Brain microvascular endothelial cell (primary cell): ENCODE results near the gene MSL1.
A peak's percentile ranks its signal among the peaks of the same experiment; 100 is the strongest.

Source experiments
- DNase-seq: peaks from one replicate; pipeline ENCODE4 v3.0.0-alpha.2; 2020
- H3K27ac ChIP-seq: fragments of 250-450 bp; sonication (Bioruptor Pico); 2 replicates; pipeline ENCODE4 v1.5.1; 2020; ENCODE audit warnings: mild to moderate bottlenecking, moderate library complexity
- H3K27me3 ChIP-seq: fragments of 250-450 bp; sonication (Bioruptor Pico); replicated peaks from 2 replicates; pipeline ENCODE4 v1.5.1; 2020; ENCODE audit warnings: mild to moderate bottlenecking
- H3K36me3 ChIP-seq: fragments of 250-450 bp; sonication (Bioruptor Pico); replicated peaks from 2 replicates; pipeline ENCODE4 v1.5.1; 2020; ENCODE audit warnings: mild to moderate bottlenecking
- H3K4me3 ChIP-seq: 2 replicates; pipeline ENCODE4 v1.5.1; 2011; ENCODE audit warnings: low read depth, mild to moderate bottlenecking, control low read depth, low read length, moderate library complexity
- in situ Hi-C: cut with HindIII; loops from 2 replicates; pipeline ENCODE4 v1.10.0; 2017; ENCODE audit warnings: low sequenced_read_pairs, low pct_ligation_motif_present
- TF ChIP-seq, protein P1 (sequence below): IDR thresholded peaks from 2 replicates; pipeline ENCODE4 v1.5.1; 2011; ENCODE audit warnings: low read depth, mild to moderate bottlenecking, moderate library complexity, low read length, control low read depth, inconsistent platforms; ENCODE audit errors: missing control alignments

MSL1 gene

DNA sequence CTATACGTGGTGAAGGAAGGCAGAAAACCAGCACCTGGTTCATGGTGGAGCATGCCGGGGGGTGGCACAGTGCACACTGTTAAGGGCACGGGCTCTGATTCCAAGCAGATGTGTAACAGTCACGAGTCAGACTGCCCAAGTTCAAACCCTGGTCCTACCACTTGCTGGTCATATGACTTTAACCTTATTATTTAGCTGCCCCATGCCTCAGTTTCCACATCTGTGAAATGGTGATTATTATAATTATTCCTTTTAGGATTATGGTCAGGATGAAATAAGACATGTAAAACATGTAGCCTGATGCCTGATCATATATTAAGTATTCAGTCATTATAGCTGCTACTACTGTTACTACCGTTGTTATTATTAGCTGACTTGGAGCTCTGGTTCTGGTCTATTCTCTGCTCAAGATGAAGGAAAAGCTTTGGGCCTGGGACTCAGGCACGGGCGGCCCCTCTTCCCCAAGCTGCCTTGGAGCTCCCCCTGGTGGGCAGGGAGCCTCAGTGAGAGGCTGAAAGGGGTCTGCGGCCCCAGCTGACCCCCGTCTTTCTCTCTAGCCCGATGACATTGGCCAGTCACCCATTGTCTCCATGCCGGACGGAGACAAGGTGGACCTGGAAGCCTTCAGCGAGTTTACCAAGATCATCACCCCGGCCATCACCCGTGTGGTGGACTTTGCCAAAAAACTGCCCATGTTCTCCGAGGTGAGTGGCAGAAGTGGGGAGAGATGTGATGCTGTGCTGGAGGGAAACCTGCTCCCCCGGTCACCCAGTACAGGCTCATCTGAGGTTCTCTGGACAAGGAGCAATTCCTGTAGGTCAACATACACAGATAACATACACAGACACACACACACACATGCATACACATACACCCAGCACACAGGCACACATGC is 35.4 kb upstream of the MSL1 start:
- in situ Hi-C loops = no loop called here
- H3K36me3 ChIP-seq = peaks cover 27% of the 10 kb centered on the region
- no peak for DNase-seq

DNA sequence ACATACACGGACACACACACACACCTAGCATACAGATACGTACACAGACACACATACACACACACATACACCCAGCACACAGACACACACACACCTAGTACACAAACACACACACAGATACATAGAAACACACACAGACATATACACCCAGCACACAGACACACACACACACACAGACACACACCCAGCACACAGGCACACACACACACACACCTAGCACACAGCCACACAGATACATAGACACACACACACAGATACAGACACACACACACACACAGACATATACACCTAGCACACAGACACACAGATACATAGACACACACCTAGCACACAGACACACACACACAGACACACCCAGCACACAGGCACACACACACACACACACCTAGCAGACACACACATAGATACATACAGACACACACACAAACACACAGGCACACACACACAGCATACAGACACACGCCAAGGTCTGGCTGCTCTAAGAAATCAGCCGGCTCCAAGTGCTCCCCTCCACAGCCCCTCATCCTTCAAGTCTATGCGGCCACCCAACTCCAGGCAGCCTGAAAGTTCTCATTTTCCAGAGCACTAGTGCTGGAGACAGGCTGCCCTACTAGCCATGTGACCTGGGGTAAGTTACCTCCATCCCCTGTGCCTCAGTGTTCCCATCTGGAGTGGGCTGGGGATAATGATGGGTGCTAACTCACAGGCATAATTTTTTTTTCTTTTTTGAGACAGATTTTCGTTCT is 34.5 kb upstream of the MSL1 start:
- Histone ChIP-seq H3K4me3 (no peak overlapping the region), H3K27ac (no peak overlapping the region), H3K36me3 (peaks cover 27% of the 10 kb centered on the region), H3K27me3 (no peaks in the 10 kb centered on the region)
- in situ Hi-C loops = no loop called here
- TF ChIP-seq, protein P1, sequence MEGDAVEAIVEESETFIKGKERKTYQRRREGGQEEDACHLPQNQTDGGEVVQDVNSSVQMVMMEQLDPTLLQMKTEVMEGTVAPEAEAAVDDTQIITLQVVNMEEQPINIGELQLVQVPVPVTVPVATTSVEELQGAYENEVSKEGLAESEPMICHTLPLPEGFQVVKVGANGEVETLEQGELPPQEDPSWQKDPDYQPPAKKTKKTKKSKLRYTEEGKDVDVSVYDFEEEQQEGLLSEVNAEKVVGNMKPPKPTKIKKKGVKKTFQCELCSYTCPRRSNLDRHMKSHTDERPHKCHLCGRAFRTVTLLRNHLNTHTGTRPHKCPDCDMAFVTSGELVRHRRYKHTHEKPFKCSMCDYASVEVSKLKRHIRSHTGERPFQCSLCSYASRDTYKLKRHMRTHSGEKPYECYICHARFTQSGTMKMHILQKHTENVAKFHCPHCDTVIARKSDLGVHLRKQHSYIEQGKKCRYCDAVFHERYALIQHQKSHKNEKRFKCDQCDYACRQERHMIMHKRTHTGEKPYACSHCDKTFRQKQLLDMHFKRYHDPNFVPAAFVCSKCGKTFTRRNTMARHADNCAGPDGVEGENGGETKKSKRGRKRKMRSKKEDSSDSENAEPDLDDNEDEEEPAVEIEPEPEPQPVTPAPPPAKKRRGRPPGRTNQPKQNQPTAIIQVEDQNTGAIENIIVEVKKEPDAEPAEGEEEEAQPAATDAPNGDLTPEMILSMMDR = no peak
- no peak for DNase-seq

More for the DNA sequence above, 35.4 kb upstream of the MSL1 start:
- Histone ChIP-seq H3K27ac (no peak overlapping the region), H3K4me3 (no peak overlapping the region), H3K27me3 (no peaks in the 10 kb centered on the region)
- TF ChIP-seq, protein P1 = peak; percentile 87

DNA sequence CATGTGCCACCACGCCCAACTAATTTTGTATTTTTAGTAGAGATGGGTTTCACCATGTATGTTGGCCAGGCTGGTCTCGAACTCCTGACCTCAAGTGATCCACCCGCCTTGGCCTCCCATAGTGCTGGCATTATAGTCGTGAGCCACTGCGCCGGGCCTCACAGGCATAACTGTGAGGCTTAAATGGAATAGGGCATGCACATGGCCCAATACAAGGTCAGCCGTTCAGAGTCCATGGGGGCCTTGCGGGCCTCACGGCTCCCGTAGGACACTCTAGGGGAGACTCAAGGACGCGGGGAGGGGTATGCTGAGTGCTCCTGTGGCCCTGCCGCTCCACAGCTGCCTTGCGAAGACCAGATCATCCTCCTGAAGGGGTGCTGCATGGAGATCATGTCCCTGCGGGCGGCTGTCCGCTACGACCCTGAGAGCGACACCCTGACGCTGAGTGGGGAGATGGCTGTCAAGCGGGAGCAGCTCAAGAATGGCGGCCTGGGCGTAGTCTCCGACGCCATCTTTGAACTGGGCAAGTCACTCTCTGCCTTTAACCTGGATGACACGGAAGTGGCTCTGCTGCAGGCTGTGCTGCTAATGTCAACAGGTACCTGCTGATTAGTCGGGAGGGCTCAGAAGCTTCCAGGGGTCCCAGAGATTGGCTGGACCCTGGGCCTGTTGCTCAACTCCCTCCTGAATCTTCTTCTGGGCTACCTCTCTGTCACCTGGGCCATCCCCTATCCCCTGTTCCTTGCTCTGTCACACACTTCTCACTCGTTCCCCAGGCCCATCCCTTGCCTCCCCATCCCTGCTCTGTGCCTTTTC is 33.7 kb upstream of the MSL1 start:
- TF ChIP-seq, protein P1 = no peak
- H3K27me3 ChIP-seq = no peaks in the 10 kb centered on the region
- H3K4me3 ChIP-seq = no peak overlapping the region
- DNase-seq = no peak
- H3K36me3 ChIP-seq = peaks cover 29% of the 10 kb centered on the region
- H3K27ac ChIP-seq = no peak overlapping the region
- in situ Hi-C loops = no loop called here

DNA sequence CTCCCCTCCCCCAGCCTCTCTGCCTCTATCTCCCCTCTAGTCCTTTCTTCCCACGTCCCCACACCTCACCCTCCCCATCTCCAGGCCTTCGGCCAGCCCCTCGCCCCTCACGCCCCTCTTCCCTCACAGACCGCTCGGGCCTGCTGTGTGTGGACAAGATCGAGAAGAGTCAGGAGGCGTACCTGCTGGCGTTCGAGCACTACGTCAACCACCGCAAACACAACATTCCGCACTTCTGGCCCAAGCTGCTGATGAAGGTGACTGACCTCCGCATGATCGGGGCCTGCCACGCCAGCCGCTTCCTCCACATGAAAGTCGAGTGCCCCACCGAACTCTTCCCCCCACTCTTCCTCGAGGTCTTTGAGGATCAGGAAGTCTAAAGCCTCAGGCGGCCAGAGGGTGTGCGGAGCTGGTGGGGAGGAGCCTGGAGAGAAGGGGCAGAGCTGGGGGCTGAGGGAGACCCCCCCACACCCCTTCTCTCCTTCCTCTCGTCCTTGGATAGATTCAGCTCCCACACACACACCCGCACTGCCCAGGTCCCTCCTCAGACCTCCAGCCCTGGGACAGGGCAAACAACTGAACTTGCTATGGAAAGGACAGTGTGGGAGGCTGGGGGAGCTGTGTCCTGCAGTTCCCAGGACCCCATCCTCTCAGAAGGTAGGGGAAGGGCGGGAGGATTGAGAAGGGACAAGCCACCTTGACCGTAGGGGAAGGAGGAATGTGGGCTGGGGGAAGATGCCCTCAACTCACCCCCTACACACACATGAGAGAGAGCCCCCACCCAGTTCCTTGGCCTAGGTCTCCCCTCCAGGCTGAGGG is 32.5 kb upstream of the MSL1 start:
- DNase-seq = no peak

More for the DNA sequence above, 32.5 kb upstream of the MSL1 start:
- H3K36me3 ChIP-seq = peaks cover 41% of the 10 kb centered on the region
- H3K27me3 ChIP-seq = no peaks in the 10 kb centered on the region
- in situ Hi-C loops = no loop called here
- H3K4me3 ChIP-seq = no peak overlapping the region
- H3K27ac ChIP-seq = no peak overlapping the region
- TF ChIP-seq, protein P1 = no peak
